ENCODE data around the gene C1RL.

Gene C1RL

GRCh38 chr12:7091171-7091570, 17.8 kb downstream of the C1RL start:
- no peak for DNase-seq (ENCODE audit: low read depth in 2 of 2)
- H3K4me3 ChIP-seq (replicated peaks in 1 of 2; ENCODE audit: low read depth in 2 of 2, low read length in 2 of 2): peak overlapping the region; percentile 59 to 66
- TF ChIP-seq, protein P1, sequence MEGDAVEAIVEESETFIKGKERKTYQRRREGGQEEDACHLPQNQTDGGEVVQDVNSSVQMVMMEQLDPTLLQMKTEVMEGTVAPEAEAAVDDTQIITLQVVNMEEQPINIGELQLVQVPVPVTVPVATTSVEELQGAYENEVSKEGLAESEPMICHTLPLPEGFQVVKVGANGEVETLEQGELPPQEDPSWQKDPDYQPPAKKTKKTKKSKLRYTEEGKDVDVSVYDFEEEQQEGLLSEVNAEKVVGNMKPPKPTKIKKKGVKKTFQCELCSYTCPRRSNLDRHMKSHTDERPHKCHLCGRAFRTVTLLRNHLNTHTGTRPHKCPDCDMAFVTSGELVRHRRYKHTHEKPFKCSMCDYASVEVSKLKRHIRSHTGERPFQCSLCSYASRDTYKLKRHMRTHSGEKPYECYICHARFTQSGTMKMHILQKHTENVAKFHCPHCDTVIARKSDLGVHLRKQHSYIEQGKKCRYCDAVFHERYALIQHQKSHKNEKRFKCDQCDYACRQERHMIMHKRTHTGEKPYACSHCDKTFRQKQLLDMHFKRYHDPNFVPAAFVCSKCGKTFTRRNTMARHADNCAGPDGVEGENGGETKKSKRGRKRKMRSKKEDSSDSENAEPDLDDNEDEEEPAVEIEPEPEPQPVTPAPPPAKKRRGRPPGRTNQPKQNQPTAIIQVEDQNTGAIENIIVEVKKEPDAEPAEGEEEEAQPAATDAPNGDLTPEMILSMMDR (IDR thresholded peaks at IDR 0.05; ENCODE audit: low read depth, low read length): no peak

DNA sequence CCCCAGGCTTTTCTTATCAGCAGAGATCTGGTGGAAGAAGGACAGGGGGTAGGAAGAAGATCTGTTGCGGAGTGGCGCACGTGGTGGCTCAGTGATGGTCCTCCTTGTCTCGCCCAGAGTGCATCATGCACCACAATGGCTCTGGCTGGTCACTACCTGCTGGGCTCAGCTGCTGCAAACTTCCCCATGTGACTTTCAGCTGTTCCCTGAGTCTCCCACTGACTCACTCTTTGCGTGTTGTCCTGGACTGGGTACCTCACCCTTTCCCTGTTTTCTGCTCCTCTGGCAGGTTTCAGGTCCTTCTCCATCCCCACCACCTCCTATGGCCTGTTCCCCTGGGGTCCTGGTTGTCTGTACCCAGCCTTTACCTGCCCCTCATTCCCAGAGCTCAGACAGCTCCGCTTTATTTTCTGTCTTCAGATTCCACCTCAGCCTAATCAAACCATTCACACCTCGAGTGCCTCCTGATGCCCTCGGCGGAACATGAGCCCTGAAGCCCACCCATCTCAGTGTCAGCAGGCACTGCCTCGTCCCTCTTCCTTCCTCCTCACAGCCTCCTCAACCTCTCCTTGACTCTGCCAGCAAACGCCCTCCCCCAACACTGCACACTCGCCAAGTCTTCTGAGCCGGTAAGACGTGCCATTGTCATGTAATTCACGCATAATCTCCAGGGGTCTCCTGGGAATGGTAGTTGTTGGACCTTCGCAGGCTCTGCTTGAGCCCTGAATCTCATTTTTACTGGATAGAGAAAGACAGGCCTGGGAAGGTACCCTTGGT, 18.6 kb downstream of the C1RL start:
- peak in 1 of 2 donors; percentile 22 for DNase-seq (ENCODE audit: low read depth in 2 of 2)
- TF ChIP-seq, protein P1 (IDR thresholded peaks at IDR 0.05; ENCODE audit: low read depth, low read length): no peak
- peak overlapping the region in 1 of 2 donors; percentile 66 for H3K4me3 ChIP-seq (replicated peaks in 1 of 2; ENCODE audit: low read depth in 2 of 2, low read length in 2 of 2)

DNA sequence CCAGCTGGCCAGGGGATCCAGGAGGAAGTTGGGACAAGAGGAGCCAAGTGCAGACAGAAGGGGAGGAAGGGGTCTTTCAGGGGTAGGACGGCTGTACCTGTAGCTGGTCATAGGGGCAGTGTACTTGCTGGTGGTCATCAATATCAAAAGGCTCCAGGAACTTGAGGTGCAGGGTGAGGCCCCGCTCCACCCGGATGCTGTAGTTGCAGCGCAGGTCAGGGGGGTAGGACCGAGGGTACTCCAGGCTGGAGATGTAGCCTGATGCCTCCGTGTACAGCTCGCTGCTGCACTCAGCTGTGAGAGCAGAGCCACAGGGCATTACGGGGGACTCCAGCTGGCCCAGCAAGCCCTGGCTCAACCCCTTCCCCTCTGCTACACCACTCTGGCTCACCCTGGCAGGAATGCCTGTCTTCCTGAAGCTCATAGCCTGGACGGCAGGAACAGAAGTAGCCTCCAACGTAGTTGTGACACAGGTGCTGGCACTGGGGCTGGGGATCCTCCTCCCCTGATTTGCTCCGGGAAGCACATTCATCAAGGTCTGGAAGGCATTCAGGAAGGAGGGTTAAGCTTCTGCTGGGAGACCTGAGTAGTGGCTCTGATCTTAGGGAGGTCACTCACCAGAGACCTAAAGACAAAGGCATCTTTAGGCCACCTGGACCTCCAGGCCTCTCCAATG, 19.7 kb downstream of the C1RL start:
- H3K4me3 ChIP-seq (replicated peaks in 1 of 2; ENCODE audit: low read depth in 2 of 2, low read length in 2 of 2): no peak overlapping the region
- DNase-seq (ENCODE audit: low read depth in 2 of 2): no peak
- TF ChIP-seq, protein P1 (IDR thresholded peaks at IDR 0.05; ENCODE audit: low read depth, low read length): no peak

- no peak for DNase-seq (ENCODE audit: low read depth in 2 of 2)
- TF ChIP-seq, protein P1 (IDR thresholded peaks at IDR 0.05; ENCODE audit: low read depth, low read length): no peak
- no peak overlapping the region for H3K4me3 ChIP-seq (replicated peaks in 1 of 2; ENCODE audit: low read depth in 2 of 2, low read length in 2 of 2)
These were observed 25.9 kb downstream of the C1RL start for GRCh38 chr12:7083125-7083524.

GRCh38 chr12:7081037-7081436, 28.0 kb downstream of the C1RL start:
- no peak for DNase-seq (ENCODE audit: low read depth in 2 of 2)
- TF ChIP-seq, protein P1 (IDR thresholded peaks at IDR 0.05; ENCODE audit: low read depth, low read length): no peak
- H3K4me3 ChIP-seq (replicated peaks in 1 of 2; ENCODE audit: low read depth in 2 of 2, low read length in 2 of 2): no peak overlapping the region

DNA sequence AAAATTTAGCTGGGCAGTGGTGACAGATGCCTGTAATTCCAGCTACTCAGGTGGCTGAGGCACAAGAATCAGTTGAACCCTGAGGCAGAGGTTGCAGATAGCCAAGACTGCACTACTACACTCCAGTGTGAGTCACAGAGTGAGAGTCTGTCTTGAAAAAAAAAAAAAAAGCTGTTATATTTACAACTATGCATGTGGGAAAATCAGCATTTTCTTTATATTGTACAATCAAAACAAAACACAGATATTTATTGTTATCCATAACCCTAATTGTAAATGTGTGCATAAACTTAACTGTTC, 29.2 kb downstream of the C1RL start:
- peak; percentile 50 to 78 for DNase-seq (ENCODE audit: low read depth in 2 of 2)
- H3K4me3 ChIP-seq (replicated peaks in 1 of 2; ENCODE audit: low read depth in 2 of 2, low read length in 2 of 2): no peak overlapping the region
- TF ChIP-seq, protein P1 (IDR thresholded peaks at IDR 0.05; ENCODE audit: low read depth, low read length): no peak

Measured in cardiac fibroblast (primary cell).